ENCODE results near the gene SNX10. TPM values are rescaled to one million over a fixed set of nuclear protein-coding genes. Genes with fewer than 3 reads are reported as not detected.

The SNX10 gene
- total RNA-seq, 1 donor from 2014 or later, result 13.8 TPM

- Mint-ChIP-seq H3K4me1 (ENCODE audit: unreplicated experiment) (no peaks in the 10 kb centered on the region), H3K36me3 (ENCODE audit: low read depth, unreplicated experiment) (peaks cover 4% of the 10 kb centered on the region), H3K27me3 (ENCODE audit: unreplicated experiment) (no peaks in the 10 kb centered on the region), H3K4me3 (ENCODE audit: unreplicated experiment) (no peak overlapping the region), H3K27ac (ENCODE audit: unreplicated experiment) (no peak overlapping the region), H3K9me3 (ENCODE audit: unreplicated experiment) (no peaks in the 10 kb centered on the region)
- TF ChIP-seq CTCF (IDR thresholded peaks at IDR 0.05; ENCODE audit: unreplicated experiment), result no peak
- no peak for DNase-seq (ENCODE audit: low spot score)
Measured at GRCh38 chr7:26265499-26266075, 26.1 kb upstream of the SNX10 start.

GRCh38 chr7:26267601-26268166 lies 24.0 kb upstream of the SNX10 start:
- H3K9me3 Mint-ChIP-seq (ENCODE audit: unreplicated experiment), result no peaks in the 10 kb centered on the region
- no peak for DNase-seq (ENCODE audit: low spot score)
- peaks cover 2% of the 10 kb centered on the region for H3K27me3 Mint-ChIP-seq (ENCODE audit: unreplicated experiment)

GRCh38 chr7:26275213-26275612 lies 16.4 kb upstream of the SNX10 start:
- Mint-ChIP-seq H3K27ac (ENCODE audit: unreplicated experiment) (no peak overlapping the region), H3K4me3 (ENCODE audit: unreplicated experiment) (no peak overlapping the region), H3K9me3 (ENCODE audit: unreplicated experiment) (no peaks in the 10 kb centered on the region), H3K27me3 (ENCODE audit: unreplicated experiment) (peaks cover 2% of the 10 kb centered on the region), H3K4me1 (ENCODE audit: unreplicated experiment) (no peaks in the 10 kb centered on the region), H3K36me3 (ENCODE audit: low read depth, unreplicated experiment) (no peaks in the 10 kb centered on the region)
- no peak for TF ChIP-seq CTCF (IDR thresholded peaks at IDR 0.05; ENCODE audit: unreplicated experiment)
- DNase-seq (ENCODE audit: low spot score), result no peak

More at GRCh38 chr7:26267601-26268166, 24.0 kb upstream of the SNX10 start:
- TF ChIP-seq CTCF (IDR thresholded peaks at IDR 0.05; ENCODE audit: unreplicated experiment), result no peak
- Mint-ChIP-seq H3K27ac (ENCODE audit: unreplicated experiment) (no peak overlapping the region), H3K4me3 (ENCODE audit: unreplicated experiment) (no peak overlapping the region), H3K36me3 (ENCODE audit: low read depth, unreplicated experiment) (peaks cover 4% of the 10 kb centered on the region), H3K4me1 (ENCODE audit: unreplicated experiment) (no peaks in the 10 kb centered on the region)

- Mint-ChIP-seq H3K27me3 (ENCODE audit: unreplicated experiment) (no peaks in the 10 kb centered on the region), H3K4me3 (ENCODE audit: unreplicated experiment) (no peak overlapping the region), H3K27ac (ENCODE audit: unreplicated experiment) (no peak overlapping the region), H3K4me1 (ENCODE audit: unreplicated experiment) (no peaks in the 10 kb centered on the region), H3K36me3 (ENCODE audit: low read depth, unreplicated experiment) (no peaks in the 10 kb centered on the region), H3K9me3 (ENCODE audit: unreplicated experiment) (no peaks in the 10 kb centered on the region)
- DNase-seq (ENCODE audit: low spot score), result no peak
- no peak for TF ChIP-seq CTCF (IDR thresholded peaks at IDR 0.05; ENCODE audit: unreplicated experiment)
Measured at GRCh38 chr7:26278770-26279169, 12.9 kb upstream of the SNX10 start.

GRCh38 chr7:26279405-26279804 lies 12.3 kb upstream of the SNX10 start:
- Mint-ChIP-seq H3K4me1 (ENCODE audit: unreplicated experiment) (no peaks in the 10 kb centered on the region), H3K9me3 (ENCODE audit: unreplicated experiment) (no peaks in the 10 kb centered on the region), H3K36me3 (ENCODE audit: low read depth, unreplicated experiment) (no peaks in the 10 kb centered on the region), H3K4me3 (ENCODE audit: unreplicated experiment) (no peak overlapping the region), H3K27ac (ENCODE audit: unreplicated experiment) (no peak overlapping the region), H3K27me3 (ENCODE audit: unreplicated experiment) (no peaks in the 10 kb centered on the region)
- no peak for DNase-seq (ENCODE audit: low spot score)
- TF ChIP-seq CTCF (IDR thresholded peaks at IDR 0.05; ENCODE audit: unreplicated experiment), result no peak

Measured in endothelial cell (in vitro differentiated cells).